Coronary artery (tissue), 2 donors: ENCODE measurements around the gene OLA1.

Experiments used
- DNase-seq: peaks from one replicate; pipeline ENCODE4 v3.0.0-alpha.2; 2017; ENCODE audit warnings: low spot score
- H3K27ac ChIP-seq, 2 donors: fragments of 200-600 bp; sonication (generic); one replicate each; pipeline ENCODE4 v1.5.1; 2016 to 2019
- H3K4me3 ChIP-seq: fragments of 200-600 bp; sonication (generic); 2 replicates; pipeline ENCODE4 v1.5.1; 2016; ENCODE audit warnings: mild to moderate bottlenecking, moderate library complexity
- CTCF ChIP-seq: fragments of 200-600 bp; sonication (generic); IDR thresholded peaks from one replicate; pipeline ENCODE4 v1.5.1; 2019; ENCODE audit warnings: antibody characterized with exemption

OLA1 gene

GRCh38 chr2:174025271-174026121 is 222.8 kb downstream of the OLA1 start:
- peak overlapping the region; percentile 29 for H3K4me3 ChIP-seq

DNA sequence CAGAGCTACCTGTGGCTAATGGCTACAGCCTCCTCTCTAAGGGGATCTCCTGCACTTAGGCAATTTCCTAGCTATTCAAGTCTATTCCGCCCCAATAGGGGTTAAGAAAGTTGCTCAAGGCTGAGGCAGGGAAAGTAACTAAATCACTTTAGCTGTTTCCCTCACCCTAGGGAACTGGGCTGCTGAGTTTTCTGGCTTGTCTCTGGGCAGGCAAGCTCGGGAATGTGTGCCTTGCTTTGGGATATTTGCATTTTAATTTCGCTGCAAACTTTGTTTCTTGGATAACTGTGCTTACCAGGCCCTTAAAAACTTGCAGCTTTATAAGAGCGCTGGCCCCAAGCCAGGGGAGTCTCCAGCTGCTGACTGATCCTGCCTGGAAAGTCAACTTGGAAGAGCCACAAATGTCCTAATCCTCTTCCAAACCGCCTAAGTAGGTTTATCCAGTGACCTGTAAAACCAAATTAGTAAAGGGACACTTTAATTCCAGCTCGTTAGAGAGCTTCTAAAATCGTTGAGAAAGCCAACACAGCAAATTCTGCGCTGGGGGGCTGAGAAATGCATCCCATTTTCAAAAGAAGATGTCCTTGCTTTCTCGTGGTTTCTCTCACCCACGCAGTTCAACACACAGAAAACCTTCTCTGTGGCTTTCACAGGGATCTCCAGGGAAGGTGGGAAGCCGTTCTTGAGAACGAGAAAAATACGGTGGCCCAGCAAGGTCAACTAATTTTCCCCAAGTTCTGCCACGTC is 223.6 kb downstream of the OLA1 start:
- no peak for TF ChIP-seq CTCF
- no peak for DNase-seq
- Histone ChIP-seq H3K27ac (peak overlapping the region; percentile 51 to 81), H3K4me3 (peak overlapping the region; percentile 29)

More at GRCh38 chr2:174025271-174026121, 222.8 kb downstream of the OLA1 start:
- DNase-seq: no peak
- H3K27ac ChIP-seq: peak overlapping the region; percentile 51 to 81
- TF ChIP-seq CTCF: no peak

DNA sequence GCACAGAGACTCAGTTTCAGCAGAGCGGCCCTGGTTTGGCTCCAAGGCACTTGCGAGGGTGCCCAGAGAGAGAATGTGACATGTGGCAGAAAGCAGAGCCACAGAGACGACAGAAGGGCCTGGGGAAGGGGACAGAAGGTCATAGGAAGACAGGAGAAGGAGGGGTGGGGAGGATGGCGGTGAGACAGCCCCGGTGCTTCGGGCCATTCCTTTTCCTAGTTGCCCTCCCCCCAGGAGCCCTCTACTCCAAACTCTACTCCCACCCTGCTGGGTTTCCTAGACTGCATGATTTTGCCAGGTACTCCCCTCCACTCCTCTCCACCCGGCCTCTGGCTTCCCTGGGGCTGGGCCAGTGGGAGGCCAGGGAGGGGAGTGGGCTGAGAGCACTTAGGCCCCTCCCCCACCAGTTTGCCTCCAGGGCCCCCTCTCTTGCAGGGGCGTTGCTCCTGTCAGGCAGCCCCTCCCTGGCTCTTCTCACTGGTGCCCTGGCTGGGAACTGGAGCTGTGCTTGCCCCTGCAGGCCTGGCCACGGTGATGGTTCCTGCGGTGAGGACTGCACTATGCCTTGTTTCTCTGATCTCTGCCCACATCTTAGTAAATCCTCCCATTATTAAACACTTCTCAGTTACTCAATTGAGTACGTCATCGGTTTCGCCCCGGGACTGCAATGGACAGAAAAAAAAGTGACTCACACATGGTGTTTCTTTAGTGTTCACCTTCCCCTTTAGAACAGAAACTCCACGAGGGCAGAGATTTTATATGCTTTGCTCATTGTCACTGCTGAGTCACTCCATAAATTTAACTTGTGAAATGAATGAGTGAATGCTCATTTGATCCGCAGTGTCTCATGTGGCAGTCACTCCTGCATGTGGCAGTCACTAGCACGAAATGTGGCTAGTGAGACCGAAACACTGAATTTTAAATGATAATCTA is 224.5 kb downstream of the OLA1 start:
- peak overlapping the region; percentile 41 for H3K4me3 ChIP-seq
- no peak for TF ChIP-seq CTCF
- H3K27ac ChIP-seq: peak overlapping the region; percentile 51 to 81
- no peak for DNase-seq
